A549 (cell line): ENCODE data around the gene ZNF93. TPM values are rescaled to one million over a fixed set of nuclear protein-coding genes. Genes with fewer than 3 reads are reported as not detected.

ENCODE experiments used
- ATAC-seq, 2 experiments: fragments of 200-7000 bp in 1 of 2; fragments of >200 bp in 1 of 2; cut with Nextera tagmentation in 1 of 2; cut with Tn5 transposase in 1 of 2; 3 replicates each; pipeline versions ENCODE4 v1.8.0 to v1.9.1; 2018 to 2020; ENCODE audit warnings: mild to moderate bottlenecking in 1 of 2, moderate library complexity in 1 of 2
- CTCF ChIA-PET: fragments of 300-600 bp; sonication (Branson Sonifier 250); formaldehyde crosslinking; extraction: SDS; loops from one replicate; lab custom pipeline; 2021; ENCODE audit warnings: antibody characterized with exemption, inconsistent platforms; lab: Yijun Ruan, JAX
- POLR2A ChIA-PET: fragments of 350-600 bp; formaldehyde crosslinking; extraction: SDS; loops from one replicate; lab custom pipeline; 2021; ENCODE audit warnings: antibody characterized with exemption, inconsistent platforms; lab: Yijun Ruan, JAX
- DNase-seq, 2 experiments: peaks; one replicate each; pipeline versions ENCODE4 v3.0.0 to v3.0.0-alpha.2; 2011 to 2016; ENCODE audit warnings: low read depth in 1 of 2, low spot score in 1 of 2
- FAIRE-seq: peaks from 2 replicates; lab custom pipeline; 2011; peaks lifted over from hg19 to GRCh38; lab: Jason Lieb, UNC
- H3K27ac ChIP-seq, 2 experiments: fragments of >200 bp; sonication (Bioruptor Twin); formaldehyde crosslinking; 3 replicates each; pipeline ENCODE4 v1.5.1; 2016 to 2017
- H3K4me1 ChIP-seq: fragments of >200 bp; sonication (Bioruptor Twin); formaldehyde crosslinking; 3 replicates; pipeline ENCODE4 v1.6.1; 2016
- H3K4me2 ChIP-seq: fragments of >200 bp; sonication (Bioruptor Twin); formaldehyde crosslinking; 3 replicates; pipeline ENCODE4 v1.6.1; 2016
- H3K4me3 ChIP-seq: fragments of >200 bp; sonication (Bioruptor Twin); formaldehyde crosslinking; 3 replicates; pipeline ENCODE4 v1.5.1; 2016
- H3K9me3 ChIP-seq: fragments of >200 bp; sonication (Bioruptor Twin); formaldehyde crosslinking; 3 replicates; pipeline ENCODE4 v1.6.1; 2016
- CBX2 ChIP-seq: fragments of 200-600 bp; sonication (generic); IDR thresholded peaks from 2 replicates; pipeline ENCODE4 v1.6.1; 2016; ENCODE audit warnings: low read depth, mild to moderate bottlenecking, borderline replicate concordance
- CBX8 ChIP-seq: fragments of 200-600 bp; sonication (generic); IDR thresholded peaks from 2 replicates; pipeline ENCODE4 v1.6.1; 2016
- CEBPB ChIP-seq, 2 experiments: fragments of >200 bp in 1 of 2; sonication (Bioruptor Twin) in 1 of 2; formaldehyde crosslinking in 1 of 2; IDR thresholded peaks; 2 replicates each; pipeline ENCODE4 v1.6.1; 2012 to 2016
- ESRRA ChIP-seq: fragments of 150-350 bp; IDR thresholded peaks from 2 replicates; pipeline ENCODE4 v1.6.1; 2014; ENCODE audit warnings: mild to moderate bottlenecking, low read length, borderline replicate concordance
- GATA3 ChIP-seq: IDR thresholded peaks from 2 replicates; pipeline ENCODE4 v1.6.1; 2012; ENCODE audit warnings: borderline replicate concordance
- HDAC2 ChIP-seq: fragments of 200-600 bp; sonication (generic); IDR thresholded peaks from 2 replicates; pipeline ENCODE4 v1.6.1; 2016
- HEYL ChIP-seq: fragments of 250-450 bp; sonication (Bioruptor Pico); IDR thresholded peaks from 2 replicates; pipeline ENCODE4 v1.8.0; 2021; ENCODE audit warnings: mild to moderate bottlenecking, moderate library complexity
- HOXB5 ChIP-seq: fragments of 250-450 bp; sonication (Bioruptor Pico); IDR thresholded peaks from 2 replicates; pipeline ENCODE4 v1.5.0; 2020; ENCODE audit warnings: mild to moderate bottlenecking, moderate library complexity
- JUNB ChIP-seq: fragments of >200 bp; sonication (Bioruptor Twin); formaldehyde crosslinking; IDR thresholded peaks from 2 replicates; pipeline ENCODE4 v1.6.1; 2016
- KDM1A ChIP-seq: fragments of 200-600 bp; sonication (generic); IDR thresholded peaks from 2 replicates; pipeline ENCODE4 v1.6.1; 2016; ENCODE audit warnings: low read depth, mild to moderate bottlenecking
- NPAS2 ChIP-seq: fragments of 250-450 bp; sonication (Bioruptor Pico); IDR thresholded peaks from 2 replicates; pipeline ENCODE4 v1.8.0; 2022; ENCODE audit warnings: mild to moderate bottlenecking, moderate library complexity, borderline replicate concordance
- POLR2A ChIP-seq: IDR thresholded peaks from 2 replicates; pipeline ENCODE4 v1.6.1; 2012; ENCODE audit warnings: mild to moderate bottlenecking, low read length
- RCOR1 ChIP-seq: fragments of 150-350 bp; IDR thresholded peaks from 2 replicates; pipeline ENCODE4 v1.6.1; 2014; ENCODE audit warnings: antibody characterized with exemption, low read length, low read depth
- SREBF2 ChIP-seq: fragments of 450-650 bp; IDR thresholded peaks from 2 replicates; pipeline ENCODE4 v1.6.1; 2014; ENCODE audit warnings: mild to moderate bottlenecking, moderate library complexity
- TFCP2L1 ChIP-seq: fragments of 250-450 bp; sonication (Bioruptor Pico); IDR thresholded peaks from 2 replicates; pipeline ENCODE4 v1.5.0; 2021; ENCODE audit warnings: mild to moderate bottlenecking
- ZFP36 ChIP-seq: fragments of 450-650 bp; IDR thresholded peaks from 2 replicates; pipeline ENCODE4 v1.6.1; 2014; ENCODE audit warnings: borderline replicate concordance; ENCODE audit not compliant: partially characterized antibody
- ZSCAN20 ChIP-seq: fragments of 250-450 bp; sonication (Bioruptor Pico); IDR thresholded peaks from 2 replicates; pipeline ENCODE4 v1.8.0; 2022; ENCODE audit warnings: mild to moderate bottlenecking, moderate library complexity
- WGBS: methylation state at CpG from one replicate; pipeline ENCODE4 v1.1.6; 2017; ENCODE audit errors: missing lambda C conversion rate; 5-methylcytosine and 5-hydroxymethylcytosine counted together
- polyA plus RNA-seq, 4 experiments: library from polyadenylated mRNA; depleted of rRNA in 3 of 4; stranded (reverse); fragments of >200 nt; fragmentation: RNase III in 1 of 4; extraction: RNeasy Plus Mini Kit Qiagen cat#74134 plus additional on column Dnase treatment in 1 of 4; gene quantifications; 2 replicates in 3 of 4; 3 replicates in 1 of 4; pipeline ENCODE4 v1.2.3, GENCODE V29; 2011 to 2017
- TF ChIP-seq, protein P1 (sequence below): fragments of >200 bp; sonication (Bioruptor Twin); formaldehyde crosslinking; IDR thresholded peaks from 3 replicates; pipeline ENCODE4 v1.6.1; 2016
- TF ChIP-seq, protein P2 (sequence below): IDR thresholded peaks from 2 replicates; pipeline ENCODE4 v1.6.1; 2012
- TF ChIP-seq, protein P3 (sequence below): IDR thresholded peaks from 2 replicates; pipeline ENCODE4 v1.6.1; 2012

The ZNF93 gene
- polyA plus RNA-seq, 2 of the 4 experiments (the other 2 are of a cell fraction) = not detected

DNA sequence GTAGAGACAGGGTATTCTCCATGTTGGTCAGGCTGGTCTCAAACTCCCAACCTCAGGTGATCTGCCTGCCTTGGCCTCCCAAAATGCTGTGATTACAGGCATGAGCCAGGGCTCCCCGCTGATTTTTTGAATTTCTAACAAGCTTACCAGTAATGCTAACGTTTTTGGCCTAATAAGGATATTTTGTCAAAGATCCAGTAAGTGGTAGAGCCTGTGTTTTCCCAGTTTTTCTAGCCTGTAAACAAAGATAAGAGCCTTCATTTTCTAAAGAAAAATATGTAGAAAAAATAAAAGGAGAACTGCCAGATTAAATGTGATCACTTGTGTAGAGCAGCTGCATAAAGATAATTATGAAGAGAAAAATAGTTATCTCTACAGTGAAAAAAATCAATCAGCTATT lies 37.7 kb downstream of the ZNF93 start:
- ChIA-PET CTCF (no interaction called here), POLR2A (no interaction called here)
- TF ChIP-seq NPAS2 = no peak
- TF ChIP-seq HOXB5 = no peak
- TF ChIP-seq, protein P1, sequence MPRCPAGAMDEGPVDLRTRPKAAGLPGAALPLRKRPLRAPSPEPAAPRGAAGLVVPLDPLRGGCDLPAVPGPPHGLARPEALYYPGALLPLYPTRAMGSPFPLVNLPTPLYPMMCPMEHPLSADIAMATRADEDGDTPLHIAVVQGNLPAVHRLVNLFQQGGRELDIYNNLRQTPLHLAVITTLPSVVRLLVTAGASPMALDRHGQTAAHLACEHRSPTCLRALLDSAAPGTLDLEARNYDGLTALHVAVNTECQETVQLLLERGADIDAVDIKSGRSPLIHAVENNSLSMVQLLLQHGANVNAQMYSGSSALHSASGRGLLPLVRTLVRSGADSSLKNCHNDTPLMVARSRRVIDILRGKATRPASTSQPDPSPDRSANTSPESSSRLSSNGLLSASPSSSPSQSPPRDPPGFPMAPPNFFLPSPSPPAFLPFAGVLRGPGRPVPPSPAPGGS = no peak
- TF ChIP-seq, protein P2, sequence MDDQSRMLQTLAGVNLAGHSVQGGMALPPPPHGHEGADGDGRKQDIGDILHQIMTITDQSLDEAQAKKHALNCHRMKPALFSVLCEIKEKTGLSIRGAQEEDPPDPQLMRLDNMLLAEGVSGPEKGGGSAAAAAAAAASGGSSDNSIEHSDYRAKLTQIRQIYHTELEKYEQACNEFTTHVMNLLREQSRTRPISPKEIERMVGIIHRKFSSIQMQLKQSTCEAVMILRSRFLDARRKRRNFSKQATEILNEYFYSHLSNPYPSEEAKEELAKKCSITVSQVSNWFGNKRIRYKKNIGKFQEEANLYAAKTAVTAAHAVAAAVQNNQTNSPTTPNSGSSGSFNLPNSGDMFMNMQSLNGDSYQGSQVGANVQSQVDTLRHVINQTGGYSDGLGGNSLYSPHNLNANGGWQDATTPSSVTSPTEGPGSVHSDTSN = no peak
- no peak for TF ChIP-seq CEBPB (IDR thresholded peaks at IDR 0.05)
- Histone ChIP-seq H3K9me3 (peaks cover 4% of the 10 kb centered on the region; the same call in 1 of the 3 replicates), H3K4me3 (no peak overlapping the region), H3K4me1 (no peaks in the 10 kb centered on the region), H3K4me2 (no peak overlapping the region), H3K27ac (no peak overlapping the region)
- DNase-seq (no peak), FAIRE-seq (no peak), ATAC-seq (no peak)
- 9% methylated on average over 2 of the region's 2 CpGs for WGBS

DNA sequence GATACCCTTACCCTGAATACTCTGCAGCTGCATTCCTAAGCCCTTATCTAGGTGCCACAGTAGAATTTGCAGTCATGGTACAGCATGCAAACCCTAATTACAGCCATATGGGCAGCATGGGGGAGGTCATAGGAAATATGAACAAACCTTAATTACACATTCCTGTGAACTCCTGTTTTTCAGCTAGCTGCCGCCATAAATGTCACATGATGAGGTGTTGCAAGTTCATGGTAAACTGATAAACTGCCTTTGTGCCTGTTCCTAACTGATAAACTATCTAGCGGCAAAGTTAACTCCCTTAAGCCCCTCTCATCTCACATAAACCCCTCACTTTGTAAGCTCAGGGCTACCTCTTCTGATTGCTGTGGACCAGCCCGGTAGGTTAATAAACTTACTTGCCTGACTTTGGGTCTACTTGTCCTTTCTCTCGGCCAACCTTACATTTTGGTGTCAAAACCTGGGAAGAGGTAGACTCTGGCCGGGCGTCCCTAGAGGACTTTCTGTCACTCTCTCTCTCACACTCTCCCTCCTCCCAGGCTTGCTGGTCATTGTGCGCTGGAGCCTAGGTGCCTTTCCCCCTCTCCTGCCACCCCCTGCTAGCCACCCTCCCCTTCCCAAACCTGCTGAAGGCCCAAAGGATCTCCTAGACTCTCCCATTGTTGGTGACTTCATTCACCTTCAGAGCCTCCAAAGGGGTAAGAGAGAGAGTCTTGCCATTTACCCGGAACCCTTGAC lies 43.3 kb downstream of the ZNF93 start:
- POLR2A ChIA-PET = no interaction called here
- Histone ChIP-seq H3K9me3 (no peaks in the 10 kb centered on the region), H3K27ac (no peak overlapping the region), H3K4me3 (no peak overlapping the region), H3K4me2 (no peak overlapping the region), H3K4me1 (no peaks in the 10 kb centered on the region)
- FAIRE-seq = no peak
- no peak for DNase-seq
- CTCF ChIA-PET = no interaction called here
- TF ChIP-seq ZSCAN20 = no peak
- TF ChIP-seq, protein P3, sequence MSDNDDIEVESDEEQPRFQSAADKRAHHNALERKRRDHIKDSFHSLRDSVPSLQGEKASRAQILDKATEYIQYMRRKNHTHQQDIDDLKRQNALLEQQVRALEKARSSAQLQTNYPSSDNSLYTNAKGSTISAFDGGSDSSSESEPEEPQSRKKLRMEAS = no peak
- TF ChIP-seq POLR2A = no peak
- no peak for TF ChIP-seq KDM1A
- TF ChIP-seq TFCP2L1 (CRISPR knock-in tag) = no peak
- no peak for ATAC-seq
- 25% methylated on average over 8 of the region's 8 CpGs for WGBS

DNA sequence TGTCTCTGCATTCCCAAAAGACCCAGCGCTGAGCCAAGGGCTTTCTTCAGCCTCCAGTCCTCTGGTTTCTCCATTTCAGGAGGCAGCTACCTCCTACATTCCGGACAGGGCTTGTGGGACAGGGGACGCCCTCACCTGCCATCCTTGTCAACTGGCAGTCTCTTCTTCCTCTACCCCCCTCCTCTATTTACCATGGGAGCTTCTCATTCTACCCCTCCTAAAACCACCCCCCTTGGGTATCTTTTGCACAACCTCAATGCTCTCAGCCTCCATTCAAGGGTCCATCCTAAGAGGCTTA lies 43.8 kb downstream of the ZNF93 start:
- WGBS = 8% methylated on average over 3 of the region's 3 CpGs
- TF ChIP-seq SREBF2 (no peak), TFCP2L1 (CRISPR knock-in tag) (no peak), JUNB (no peak), CBX8 (no peak), ESRRA (no peak), GATA3 (no peak), ZSCAN20 (no peak), HDAC2 (no peak), HEYL (no peak), ZFP36 (no peak), NPAS2 (no peak), CBX2 (no peak), RCOR1 (no peak)
- TF ChIP-seq, protein P1 = no peak
- TF ChIP-seq, protein P3 = no peak
- POLR2A ChIA-PET = no interaction called here
- Histone ChIP-seq H3K4me3 (no peak overlapping the region), H3K9me3 (no peaks in the 10 kb centered on the region), H3K27ac (no peak overlapping the region), H3K4me2 (no peak overlapping the region), H3K4me1 (no peaks in the 10 kb centered on the region)
- CTCF ChIA-PET = no interaction called here
- FAIRE-seq (no peak), ATAC-seq (no peak), DNase-seq (no peak)
